Right renal cortex interstitium (tissue), 3 donors: ENCODE data around the gene LAMA1. TPM values are rescaled to one million over a fixed set of nuclear protein-coding genes. Genes with fewer than 3 reads are reported as not detected.

Experiments
- DNase-seq, 3 donors: peaks; one replicate each; pipeline ENCODE4 v3.0.0-alpha.2; 2013; ENCODE audit warnings: low read depth in 3 of 3, low spot score in 2 of 3
- polyA plus RNA-seq, 3 donors: library from polyadenylated mRNA; unstranded; fragments of 120-200 nt; gene quantifications; one replicate each; pipeline ENCODE4 v1.2.1, GENCODE V29; 2013; ENCODE audit not compliant: insufficient read length in 3 of 3

The LAMA1 gene
- polyA plus RNA-seq, 3 donors: 68.4 to 73.8 (median 72.4) TPM

GRCh38 chr18:7062811-7063210 is 54.8 kb downstream of the LAMA1 start:
- DNase-seq: no peak

- no peak for DNase-seq
Observed at GRCh38 chr18:7062236-7062635, 55.4 kb downstream of the LAMA1 start.

- no peak for DNase-seq
Observed at GRCh38 chr18:7059276-7059675, 58.3 kb downstream of the LAMA1 start.

- no peak for DNase-seq
Observed at GRCh38 chr18:7056026-7056425, 61.6 kb downstream of the LAMA1 start.

- DNase-seq: no peak
Observed at GRCh38 chr18:7049951-7050350, 67.6 kb downstream of the LAMA1 start.

GRCh38 chr18:7048081-7048480 is 69.5 kb downstream of the LAMA1 start:
- no peak for DNase-seq

GRCh38 chr18:7047336-7047735 is 70.3 kb downstream of the LAMA1 start:
- DNase-seq: no peak

- DNase-seq: peak; percentile 49 to 57 (median 50)
Observed at GRCh38 chr18:7038330-7038851, 79.2 kb downstream of the LAMA1 start.

- DNase-seq: no peak
Observed at GRCh38 chr18:7037470-7037869, 80.1 kb downstream of the LAMA1 start.

- no peak for DNase-seq
Observed at GRCh38 chr18:7035807-7036206, 81.8 kb downstream of the LAMA1 start.

- no peak for DNase-seq
Observed at GRCh38 chr18:7034924-7035323, 82.7 kb downstream of the LAMA1 start.

GRCh38 chr18:7032537-7032936 is 85.1 kb downstream of the LAMA1 start:
- no peak for DNase-seq

GRCh38 chr18:7028625-7029024 is 89.0 kb downstream of the LAMA1 start:
- no peak for DNase-seq

GRCh38 chr18:7025194-7025593 is 92.4 kb downstream of the LAMA1 start:
- DNase-seq: no peak

GRCh38 chr18:7023581-7023980 is 94.0 kb downstream of the LAMA1 start:
- no peak for DNase-seq

- no peak for DNase-seq
Observed at GRCh38 chr18:7023063-7023580, 94.5 kb downstream of the LAMA1 start.

GRCh38 chr18:7021994-7022840 is 95.4 kb downstream of the LAMA1 start:
- DNase-seq: no peak

- no peak for DNase-seq
Observed at GRCh38 chr18:7020995-7021777, 96.4 kb downstream of the LAMA1 start.

GRCh38 chr18:7017013-7017412 is 100.6 kb downstream of the LAMA1 start:
- DNase-seq: no peak

GRCh38 chr18:7011142-7011541 is 106.5 kb downstream of the LAMA1 start:
- DNase-seq: no peak

- DNase-seq: no peak
Observed at GRCh38 chr18:7004009-7004408, 113.6 kb downstream of the LAMA1 start.
